ENCODE data around the gene GIPC3.

Gene GIPC3

DNA sequence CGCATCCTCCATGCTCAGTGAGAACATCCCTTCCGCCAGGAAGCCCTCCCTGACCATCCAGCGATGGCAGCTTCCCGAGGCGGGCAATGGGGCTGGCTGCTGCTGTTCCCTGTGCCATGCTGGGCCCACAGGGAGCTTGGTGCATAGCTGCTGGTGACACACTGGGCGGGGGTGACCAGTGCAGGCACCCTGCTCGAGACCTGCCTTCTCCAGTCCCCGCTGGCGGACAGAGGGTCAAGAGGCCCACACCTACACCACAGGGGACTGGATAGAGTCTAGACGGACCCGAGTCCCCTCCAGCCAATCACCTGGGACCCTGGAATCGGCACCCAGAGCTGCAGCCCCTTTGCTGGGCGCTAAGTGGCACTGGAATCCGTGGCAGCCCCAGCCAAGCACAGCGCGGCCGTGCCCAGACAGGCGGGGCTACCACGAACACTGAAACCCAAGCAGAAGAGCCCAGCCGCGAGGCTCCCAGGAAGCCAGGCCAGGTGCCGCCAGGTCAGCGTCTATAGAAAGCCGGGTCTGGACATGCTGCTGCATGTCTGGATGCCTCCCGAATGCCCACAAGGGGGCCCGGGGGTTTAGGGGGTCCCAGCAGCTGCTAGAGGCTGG, 30.4 kb downstream of the GIPC3 start:
- H3K27me3 ChIP-seq: no peaks in the 10 kb centered on the region
- H3K36me3 ChIP-seq: peaks cover 69% of the 10 kb centered on the region

DNA sequence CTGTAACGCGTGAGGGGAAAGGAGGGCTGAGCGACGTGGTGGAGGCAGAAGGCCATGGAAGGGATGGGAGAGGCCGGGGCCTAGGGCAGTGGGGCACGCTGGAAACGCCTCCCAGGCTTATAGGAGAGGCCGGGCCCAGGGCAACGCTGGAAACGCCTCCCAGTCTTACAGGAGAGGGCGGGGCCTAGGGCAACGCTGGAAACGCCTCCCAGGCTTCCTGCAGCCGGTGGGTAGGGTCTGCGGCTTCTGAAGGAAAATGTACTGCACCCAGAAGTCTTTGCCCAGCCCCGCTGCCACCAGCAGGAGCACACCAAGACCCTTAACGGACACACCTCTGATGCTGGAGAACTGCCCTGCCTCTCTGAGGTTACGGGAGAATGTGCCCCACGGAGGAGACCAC, 32.2 kb downstream of the GIPC3 start:
- Histone ChIP-seq H3K9me3 (no peaks in the 10 kb centered on the region), H4K20me1 (peaks cover 46% of the 10 kb centered on the region), H3K27me3 (no peaks in the 10 kb centered on the region), H3K4me2 (peak overlapping the region; percentile 97), H3K27ac (peak overlapping the region; percentile 20; the same call in 1 of the 2 replicates), H3K4me1 (peaks cover 43% of the 10 kb centered on the region), H3K36me3 (peaks cover 69% of the 10 kb centered on the region), H3K4me3 (peak overlapping the region; percentile 55), H3K9ac (peak overlapping the region; percentile 54)
- no peak for TF ChIP-seq Cebpa-rat (IDR thresholded peaks at IDR 0.05)

More for the DNA sequence above, 30.4 kb downstream of the GIPC3 start:
- Histone ChIP-seq H3K27ac (no peak overlapping the region), H4K20me1 (peaks cover 39% of the 10 kb centered on the region), H3K4me3 (no peak overlapping the region), H3K4me1 (peaks cover 53% of the 10 kb centered on the region), H3K9me3 (no peaks in the 10 kb centered on the region), H3K4me2 (no peak overlapping the region), H3K9ac (no peak overlapping the region)
- TF ChIP-seq Cebpa-rat (IDR thresholded peaks at IDR 0.05): no peak

DNA sequence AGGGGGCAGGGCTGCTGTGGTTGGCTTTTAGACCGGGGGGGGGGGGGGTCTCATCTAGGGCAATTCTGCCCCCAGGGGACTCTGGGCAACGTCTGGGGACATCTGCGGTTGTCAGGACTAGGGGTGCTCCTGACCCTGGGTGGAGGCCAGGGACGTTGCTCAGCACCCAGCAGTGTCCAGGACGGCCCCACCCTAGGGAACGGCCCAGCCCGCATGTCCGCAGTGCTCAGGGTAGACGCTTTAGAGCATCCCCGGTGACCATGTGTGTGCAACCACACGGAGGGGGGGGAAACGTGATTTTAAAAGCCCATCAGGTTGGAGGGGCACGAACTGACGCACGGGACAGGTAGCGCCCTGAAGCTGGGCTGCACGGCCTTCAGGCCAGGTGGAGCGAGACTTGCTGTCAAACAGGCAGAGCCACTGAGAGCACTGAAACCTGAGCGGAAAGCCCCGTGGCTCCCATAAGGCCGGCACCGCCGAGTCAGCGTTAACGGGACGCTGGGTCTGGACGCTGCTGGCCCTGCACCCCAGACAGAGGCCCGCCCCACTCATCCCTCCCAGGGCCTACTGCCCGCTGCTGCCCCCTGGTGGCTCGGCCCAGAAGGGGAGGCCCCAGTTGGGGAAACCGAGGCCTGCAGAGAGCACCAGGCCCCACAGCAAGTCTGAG, 33.0 kb downstream of the GIPC3 start:
- Histone ChIP-seq H3K27me3 (no peaks in the 10 kb centered on the region), H3K9ac (peak overlapping the region; percentile 54; the same call in 1 of the 2 replicates), H4K20me1 (peaks cover 52% of the 10 kb centered on the region), H3K4me1 (peaks cover 43% of the 10 kb centered on the region), H3K9me3 (no peaks in the 10 kb centered on the region), H3K27ac (peak overlapping the region; percentile 20; the same call in 1 of the 2 replicates), H3K36me3 (peaks cover 69% of the 10 kb centered on the region), H3K4me2 (peak overlapping the region; percentile 97), H3K4me3 (peak overlapping the region; percentile 55)
- TF ChIP-seq Cebpa-rat (IDR thresholded peaks at IDR 0.05): no peak

DNA sequence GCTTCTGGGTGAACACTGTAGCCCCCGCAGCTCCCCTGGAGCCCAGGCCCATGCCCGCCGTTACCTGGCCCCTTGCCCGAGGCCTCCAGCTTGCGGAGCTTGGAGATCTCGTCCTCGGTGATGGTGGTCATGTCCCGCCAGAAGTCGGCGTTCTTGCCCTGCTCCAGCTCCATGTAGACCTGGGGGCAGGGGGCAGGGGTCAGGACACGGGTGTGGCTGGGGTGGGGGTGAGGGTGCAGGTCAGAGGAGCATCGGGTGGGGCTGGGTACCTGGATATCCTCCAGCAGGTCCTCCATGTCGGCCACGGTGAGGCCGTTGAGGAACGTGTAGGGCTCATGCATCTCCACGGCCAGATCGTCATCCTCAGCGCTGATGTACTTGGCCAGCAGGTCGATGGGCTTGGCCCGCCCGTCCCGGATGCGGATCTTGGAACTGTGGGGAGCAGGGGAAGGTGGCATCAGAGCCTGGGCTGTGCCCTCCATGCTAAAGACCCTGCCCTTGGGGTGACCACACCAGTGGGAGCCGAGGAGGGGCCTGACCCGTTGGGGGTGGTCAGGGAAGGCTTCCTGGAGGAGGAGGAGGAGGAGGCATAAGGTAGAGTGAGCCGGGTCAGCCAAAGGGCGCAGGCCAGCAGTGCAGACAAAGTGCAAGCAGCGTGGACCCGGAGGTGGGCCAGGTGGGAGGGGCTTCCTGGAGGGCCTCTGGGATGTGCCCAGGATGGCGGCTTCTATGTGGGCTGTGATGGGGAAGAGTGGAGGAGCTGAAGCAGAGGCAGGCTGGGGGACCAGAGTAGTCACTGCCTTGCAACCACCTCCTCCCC, 33.7 kb downstream of the GIPC3 start:
- H3K27ac ChIP-seq: no peak overlapping the region
- H3K36me3 ChIP-seq: peaks cover 69% of the 10 kb centered on the region
- H3K4me2 ChIP-seq: peak overlapping the region; percentile 97
- no peak for TF ChIP-seq Cebpa-rat (IDR thresholded peaks at IDR 0.05)
- no peaks in the 10 kb centered on the region for H3K9me3 ChIP-seq
- peaks cover 59% of the 10 kb centered on the region for H4K20me1 ChIP-seq
- no peak overlapping the region; the same call in 1 of the 2 replicates for H3K9ac ChIP-seq
- H3K27me3 ChIP-seq: no peaks in the 10 kb centered on the region
- no peak overlapping the region for H3K4me3 ChIP-seq
- H3K4me1 ChIP-seq: peaks cover 36% of the 10 kb centered on the region

DNA sequence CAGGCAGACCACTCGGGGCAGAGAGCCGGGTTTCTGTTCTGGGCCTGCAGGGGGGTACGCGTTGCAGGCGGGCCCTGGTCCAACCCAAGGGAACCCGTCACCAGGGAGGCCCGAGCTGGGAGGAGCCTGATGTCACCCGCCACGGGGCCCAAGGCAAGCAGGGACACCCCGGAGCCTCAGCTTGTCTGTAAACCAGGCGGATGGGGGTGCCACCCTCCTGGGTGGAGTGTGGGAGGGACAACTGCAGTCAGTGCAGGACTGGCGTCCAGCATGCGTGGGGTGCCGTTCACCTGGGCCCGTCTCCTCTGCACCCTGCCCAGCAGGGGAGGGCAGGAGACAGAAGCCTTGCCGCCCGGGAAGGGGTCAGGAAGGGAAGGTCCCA, 34.3 kb downstream of the GIPC3 start:
- Histone ChIP-seq H3K4me2 (no peak overlapping the region), H4K20me1 (peaks cover 65% of the 10 kb centered on the region), H3K9me3 (no peaks in the 10 kb centered on the region), H3K27me3 (no peaks in the 10 kb centered on the region), H3K4me1 (peaks cover 41% of the 10 kb centered on the region), H3K9ac (no peak overlapping the region), H3K36me3 (peaks cover 67% of the 10 kb centered on the region), H3K4me3 (no peak overlapping the region), H3K27ac (no peak overlapping the region)
- TF ChIP-seq Cebpa-rat (IDR thresholded peaks at IDR 0.05): no peak

DNA sequence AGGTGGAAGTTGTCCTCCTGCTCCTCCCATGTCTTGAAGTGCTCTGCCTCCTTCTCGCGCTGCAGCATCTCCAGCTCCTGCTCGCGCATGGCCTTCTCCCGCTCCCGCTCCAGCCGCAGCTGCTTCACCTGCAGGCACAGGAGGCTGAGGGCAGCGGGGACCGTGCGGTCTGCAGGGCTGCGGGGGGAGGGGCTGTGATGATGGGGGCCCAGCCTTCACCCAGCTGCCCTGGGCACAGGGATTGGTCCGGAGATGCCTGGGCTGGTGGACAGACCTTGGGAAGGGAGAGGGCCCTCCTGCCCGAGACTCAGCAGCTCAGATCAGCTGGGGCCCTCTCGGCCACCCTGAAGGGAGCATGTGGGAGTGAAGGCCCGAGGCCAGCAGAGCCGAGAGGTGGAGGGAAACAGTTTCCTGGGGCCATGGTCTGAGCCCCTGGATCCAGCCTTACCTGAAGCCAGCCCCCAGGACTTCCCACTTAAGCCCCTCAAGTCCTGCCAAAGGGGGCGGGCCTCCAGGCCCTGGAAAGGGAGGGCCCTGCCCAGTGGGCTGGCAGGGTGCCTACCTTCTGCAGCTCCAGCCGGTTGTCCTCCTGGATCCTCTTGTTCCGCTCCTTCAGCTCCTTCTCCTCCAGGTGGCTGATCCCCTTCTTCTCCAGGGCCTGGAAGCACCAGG, 35.0 kb downstream of the GIPC3 start:
- H3K4me3 ChIP-seq: no peak overlapping the region
- H4K20me1 ChIP-seq: peaks cover 72% of the 10 kb centered on the region
- no peaks in the 10 kb centered on the region for H3K9me3 ChIP-seq
- no peaks in the 10 kb centered on the region for H3K27me3 ChIP-seq
- TF ChIP-seq Cebpa-rat (IDR thresholded peaks at IDR 0.05): no peak
- no peak overlapping the region for H3K4me2 ChIP-seq
- peaks cover 48% of the 10 kb centered on the region for H3K4me1 ChIP-seq
- H3K9ac ChIP-seq: no peak overlapping the region
- H3K27ac ChIP-seq: no peak overlapping the region
- H3K36me3 ChIP-seq: peaks cover 61% of the 10 kb centered on the region

DNA sequence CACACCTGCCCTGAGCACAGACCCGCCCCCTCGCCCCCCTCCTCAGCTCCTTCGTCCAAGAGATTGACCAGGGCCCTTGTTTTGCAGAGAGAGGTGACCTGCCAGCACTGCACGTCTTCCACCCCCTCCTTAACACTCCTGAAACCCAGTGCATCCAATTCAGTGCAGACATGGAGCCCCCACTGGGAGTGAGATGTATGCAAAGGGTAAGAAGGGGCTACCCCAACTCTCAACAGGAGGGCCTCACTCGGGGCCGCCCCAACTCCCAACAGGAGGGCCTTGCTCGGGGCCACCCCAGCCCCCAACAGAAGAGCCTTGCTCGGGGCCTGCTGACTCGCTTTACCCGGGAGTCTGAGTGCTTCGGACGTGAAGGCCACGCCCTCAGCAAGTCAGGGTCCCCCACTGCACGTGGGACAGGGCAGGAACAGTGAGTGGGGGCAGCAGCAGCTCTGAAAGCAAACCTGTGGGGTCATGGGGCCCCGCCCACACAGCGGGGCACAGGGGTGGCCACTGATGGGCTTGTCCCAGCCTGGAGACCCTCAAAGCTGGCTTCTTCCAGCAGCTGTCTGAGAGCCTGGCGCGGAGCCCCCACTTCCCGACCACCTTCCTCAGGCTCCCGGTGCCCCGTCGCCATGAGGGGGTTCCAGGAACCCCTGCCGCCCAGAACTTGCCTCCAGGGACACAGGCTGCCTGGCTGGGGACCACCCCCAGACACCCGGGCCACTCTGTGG, 35.7 kb downstream of the GIPC3 start:
- Histone ChIP-seq H3K4me2 (no peak overlapping the region), H3K36me3 (peaks cover 54% of the 10 kb centered on the region), H3K27ac (no peak overlapping the region), H3K4me3 (no peak overlapping the region), H3K27me3 (no peaks in the 10 kb centered on the region), H4K20me1 (peaks cover 79% of the 10 kb centered on the region), H3K9ac (no peak overlapping the region), H3K9me3 (no peaks in the 10 kb centered on the region), H3K4me1 (peaks cover 55% of the 10 kb centered on the region)
- TF ChIP-seq Cebpa-rat (IDR thresholded peaks at IDR 0.05): no peak

DNA sequence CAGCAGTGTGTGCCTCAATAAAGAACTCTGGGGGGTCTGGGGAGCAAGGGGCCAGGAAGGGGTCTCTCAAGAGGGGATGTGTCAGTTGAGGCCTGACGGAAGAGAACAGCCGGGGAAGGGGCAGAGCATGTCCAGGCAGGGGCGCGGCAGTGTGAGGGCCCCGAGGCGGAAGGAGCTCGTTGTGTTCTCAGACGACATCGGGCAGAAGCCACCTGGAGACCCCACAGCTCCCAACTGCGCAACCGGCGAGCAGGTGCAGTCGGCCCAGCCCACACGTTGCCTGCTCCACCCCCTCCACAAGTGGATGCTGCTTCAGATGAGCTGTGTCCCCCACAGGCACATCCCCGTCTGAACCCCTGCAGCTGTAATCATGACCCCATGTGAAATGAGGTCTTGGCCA, 36.4 kb downstream of the GIPC3 start:
- Histone ChIP-seq H3K4me1 (peaks cover 52% of the 10 kb centered on the region), H3K4me3 (no peak overlapping the region), H3K9ac (no peak overlapping the region), H3K9me3 (no peaks in the 10 kb centered on the region), H3K27me3 (no peaks in the 10 kb centered on the region), H3K4me2 (no peak overlapping the region), H3K27ac (no peak overlapping the region), H3K36me3 (peaks cover 53% of the 10 kb centered on the region), H4K20me1 (peaks cover 84% of the 10 kb centered on the region)
- no peak for TF ChIP-seq Cebpa-rat (IDR thresholded peaks at IDR 0.05)

DNA sequence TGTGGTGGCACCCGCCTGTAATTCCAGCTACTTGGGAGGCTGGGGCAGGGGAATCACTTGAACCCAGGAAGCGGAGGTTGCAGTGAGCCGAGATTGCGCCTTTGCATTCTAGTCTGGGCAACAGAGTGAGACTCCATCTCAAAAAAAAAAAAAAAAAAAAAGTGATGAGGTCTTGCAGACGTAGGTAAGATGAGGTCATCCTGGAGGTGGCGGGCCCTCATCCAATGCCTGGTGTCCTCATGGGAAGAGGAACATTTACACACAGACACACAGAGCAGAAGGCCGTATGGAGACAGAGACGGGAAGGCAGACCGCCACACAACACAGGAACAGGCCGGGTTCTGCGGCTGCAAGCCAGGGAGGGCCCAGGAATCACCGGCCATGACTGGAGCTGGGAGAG, 36.9 kb downstream of the GIPC3 start:
- no peak overlapping the region for H3K4me3 ChIP-seq
- no peak overlapping the region for H3K9ac ChIP-seq
- H3K27me3 ChIP-seq: no peaks in the 10 kb centered on the region
- peaks cover 53% of the 10 kb centered on the region for H3K36me3 ChIP-seq
- no peaks in the 10 kb centered on the region for H3K9me3 ChIP-seq
- peaks cover 47% of the 10 kb centered on the region for H3K4me1 ChIP-seq
- no peak overlapping the region for H3K27ac ChIP-seq
- TF ChIP-seq Cebpa-rat (IDR thresholded peaks at IDR 0.05): no peak
- peaks cover 84% of the 10 kb centered on the region for H4K20me1 ChIP-seq
- no peak overlapping the region for H3K4me2 ChIP-seq

All from BLaER1 (cell line).